GM21576 (cell line): Measurements from ENCODE around the gene RGS3.
A peak's percentile ranks its signal among the peaks of the same experiment; 100 is the strongest.

Experiments
- ATAC-seq: cut with Tn5 transposase; IDR thresholded peaks from one replicate; pipeline ENCODE4 v1.9.1; 2021; ENCODE audit warnings: mild to moderate bottlenecking, moderate library complexity; ENCODE audit not compliant: unreplicated experiment

Gene RGS3

DNA sequence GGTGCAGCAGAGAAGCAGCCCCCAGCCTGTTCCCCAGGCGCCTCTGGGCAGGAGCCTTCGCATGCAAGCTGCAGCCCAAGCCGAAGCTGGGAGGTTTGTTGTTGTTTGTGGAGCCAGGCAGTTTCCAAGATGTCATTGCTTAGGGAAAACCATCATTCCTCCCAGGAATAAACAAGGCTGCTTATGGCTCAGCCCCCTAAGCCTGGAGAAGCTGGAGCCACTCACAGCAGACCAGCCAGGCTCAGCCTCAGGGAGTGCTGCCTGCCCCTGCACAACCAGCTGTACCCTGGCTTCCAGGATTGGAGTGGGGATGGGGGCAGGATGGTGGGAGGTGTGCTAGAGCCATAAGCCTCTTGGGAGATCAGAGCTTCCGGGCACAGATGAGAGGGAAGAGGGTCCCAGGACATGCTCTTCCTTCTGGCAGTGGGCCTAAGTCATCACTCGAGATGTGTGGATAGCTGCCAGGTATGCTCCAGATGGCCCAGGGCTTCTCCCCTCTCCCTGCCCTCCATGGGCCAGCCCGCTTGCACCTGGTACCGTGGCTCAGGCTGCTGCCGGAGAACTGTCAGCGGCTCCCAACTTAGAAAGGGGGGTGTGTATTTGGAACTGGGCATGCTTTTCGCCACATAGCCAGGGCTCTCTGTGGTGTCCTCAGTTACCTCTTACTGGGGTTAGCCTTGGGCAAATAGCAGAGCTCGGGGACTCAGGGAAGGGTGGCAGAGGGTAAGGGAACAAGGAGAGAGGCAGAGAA lies 105.2 kb downstream of the RGS3 start:
- ATAC-seq, result no peak

DNA sequence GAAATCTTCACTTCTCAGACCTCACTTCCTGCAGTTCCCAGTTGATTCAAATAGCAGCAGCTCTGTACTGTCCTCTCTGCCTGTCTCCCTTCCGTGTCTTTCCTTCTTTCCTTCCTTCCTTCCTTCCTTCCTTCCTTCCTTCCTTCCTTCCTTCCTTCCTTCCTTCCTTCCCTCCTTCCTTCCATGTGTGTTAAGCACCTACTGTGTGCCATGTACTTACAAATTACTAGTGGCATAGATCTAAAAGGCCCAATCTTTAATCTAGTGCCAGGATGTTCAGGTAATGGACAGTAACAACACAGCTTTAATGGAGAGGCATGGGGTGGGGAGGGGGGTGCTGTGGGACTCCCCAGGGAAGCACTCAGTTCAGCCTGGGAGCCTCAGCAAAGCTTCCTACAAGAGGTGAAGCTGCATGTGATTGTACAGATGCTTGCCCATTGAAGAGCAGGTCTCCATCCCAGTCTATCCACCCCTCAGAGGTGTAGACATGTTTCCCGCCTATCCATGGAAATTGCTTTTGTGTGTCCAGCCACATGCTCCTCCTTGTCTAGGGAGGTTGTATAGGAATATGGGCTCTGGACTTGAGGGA lies 106.0 kb downstream of the RGS3 start:
- no peak for ATAC-seq

GRCh38 chr9:113570106-113570505 lies 106.6 kb downstream of the RGS3 start:
- ATAC-seq, result no peak

DNA sequence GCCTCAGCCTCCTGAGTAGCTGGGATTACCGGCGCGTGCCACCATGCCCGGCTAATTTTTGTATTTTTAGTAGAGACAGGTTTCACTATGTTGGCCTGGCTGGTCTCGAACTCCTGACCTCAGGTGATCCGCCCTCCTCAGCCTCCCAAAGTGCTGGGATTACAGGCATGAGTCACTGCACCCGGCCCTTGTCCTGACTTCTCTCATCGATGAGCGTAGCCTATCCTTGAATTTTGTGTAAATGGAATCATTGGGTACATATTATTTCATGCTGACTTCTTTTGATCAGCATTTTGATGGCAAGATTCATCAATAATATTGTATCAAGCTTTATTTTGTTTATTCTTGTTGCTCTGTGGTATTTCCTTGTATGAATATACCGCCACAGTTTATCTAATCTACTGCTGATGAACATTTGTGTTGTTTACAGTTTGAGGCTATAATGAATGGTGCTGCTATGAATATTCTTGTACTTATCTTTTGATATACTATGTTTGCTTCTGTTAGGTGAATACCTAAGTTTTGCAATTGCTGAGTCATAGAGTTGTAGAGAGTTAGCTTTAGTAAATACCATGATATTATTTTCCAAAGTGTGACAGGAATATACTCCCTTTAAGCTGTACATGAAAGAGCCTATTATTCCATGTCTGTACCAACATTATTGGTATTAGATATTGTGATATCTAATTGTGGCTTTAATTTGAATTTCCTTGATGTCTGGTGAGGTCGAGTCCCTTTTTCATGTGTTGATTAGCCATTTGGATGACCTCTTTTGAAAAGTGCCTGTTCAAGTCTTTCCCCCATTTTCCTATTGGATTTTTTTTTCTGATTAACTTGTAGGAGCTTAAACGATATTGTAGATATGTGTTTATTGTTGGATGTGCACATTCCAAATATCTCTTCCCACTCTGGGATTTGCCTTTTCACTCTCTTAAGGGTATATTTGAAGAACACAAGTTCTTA lies 107.5 kb downstream of the RGS3 start:
- ATAC-seq, result no peak

DNA sequence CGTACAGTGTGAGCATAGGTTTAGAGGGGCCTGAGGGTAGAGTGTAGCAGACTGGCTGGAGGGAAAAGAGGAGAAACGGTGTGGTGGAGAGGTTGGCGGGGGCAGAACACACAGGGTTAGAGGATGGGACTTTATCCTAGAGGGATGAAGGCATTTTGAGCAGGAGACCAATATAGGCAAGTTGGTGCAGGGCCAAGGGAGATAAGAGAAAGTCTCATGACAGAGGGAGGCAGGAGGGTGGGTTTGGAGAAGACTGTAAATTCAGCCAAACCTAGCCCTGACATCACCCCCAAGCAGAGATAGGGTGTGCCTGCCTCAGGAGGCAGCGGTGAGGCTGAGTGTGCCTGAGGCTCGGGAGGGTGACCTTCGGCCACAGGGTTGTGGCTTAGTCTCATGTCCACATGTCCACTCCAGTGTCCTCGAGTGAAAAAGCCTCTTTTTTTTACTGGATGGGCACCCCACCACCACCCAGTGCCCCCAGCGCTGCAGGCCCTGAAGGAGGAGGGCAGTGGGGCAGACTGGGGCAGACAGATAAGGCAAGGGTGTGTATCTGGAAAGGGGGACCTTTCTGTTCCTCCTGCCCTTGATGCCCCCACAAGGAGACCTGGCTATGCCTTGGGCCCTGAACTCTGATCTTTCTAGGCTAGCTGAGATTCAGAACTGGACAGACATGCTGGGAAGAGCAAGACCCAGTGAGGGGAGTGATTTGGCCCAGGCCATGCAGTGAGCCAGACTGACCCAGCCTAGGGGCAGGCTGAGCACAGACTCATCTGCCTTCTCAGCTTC lies 108.7 kb downstream of the RGS3 start:
- ATAC-seq, result no peak

DNA sequence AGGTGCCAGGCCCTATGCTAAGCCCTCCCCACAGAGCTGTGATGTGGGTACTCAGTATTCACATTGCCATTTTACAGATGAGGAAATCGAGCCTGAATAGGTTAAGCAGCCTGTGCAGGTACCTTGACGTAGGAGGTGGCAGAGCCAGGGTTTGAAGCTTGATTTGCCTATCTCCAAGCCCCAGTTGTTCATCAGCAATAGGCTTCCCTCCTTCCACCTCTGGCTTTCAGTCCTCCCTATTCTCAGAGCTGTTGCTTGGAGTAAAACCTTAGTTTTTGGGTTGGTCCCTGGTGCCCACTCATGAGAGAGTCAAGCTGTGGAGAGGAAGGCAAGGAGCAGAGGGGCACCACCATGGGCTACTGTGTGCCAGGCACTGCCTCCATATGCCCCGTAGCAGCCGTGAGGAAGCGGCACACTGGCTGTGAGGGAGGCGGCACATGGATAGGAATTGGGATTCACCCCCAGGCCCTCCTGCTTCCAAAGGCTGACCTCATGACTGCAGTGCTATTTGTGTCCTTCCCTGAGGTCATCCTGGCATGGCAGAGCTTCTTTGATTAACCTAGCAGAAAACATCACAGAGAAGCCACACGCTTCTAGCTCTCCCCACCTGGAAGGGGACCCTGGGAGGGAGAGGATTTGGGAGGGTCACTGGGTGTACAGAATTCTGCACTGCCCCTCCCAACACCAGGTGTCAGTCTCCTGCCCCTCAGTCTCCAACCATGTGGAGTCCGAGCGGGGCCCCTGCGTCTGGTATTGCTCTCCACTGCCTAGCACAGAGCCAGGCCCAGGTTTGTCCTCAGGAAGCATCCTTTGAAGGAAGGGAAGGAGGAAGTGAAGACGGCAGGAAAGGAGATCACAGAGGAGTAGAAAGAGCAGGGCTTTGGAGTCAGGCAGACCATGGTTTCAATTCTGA lies 109.8 kb downstream of the RGS3 start:
- ATAC-seq, result no peak

- ATAC-seq, result no peak
Measured at GRCh38 chr9:113573959-113574352, 110.4 kb downstream of the RGS3 start.

DNA sequence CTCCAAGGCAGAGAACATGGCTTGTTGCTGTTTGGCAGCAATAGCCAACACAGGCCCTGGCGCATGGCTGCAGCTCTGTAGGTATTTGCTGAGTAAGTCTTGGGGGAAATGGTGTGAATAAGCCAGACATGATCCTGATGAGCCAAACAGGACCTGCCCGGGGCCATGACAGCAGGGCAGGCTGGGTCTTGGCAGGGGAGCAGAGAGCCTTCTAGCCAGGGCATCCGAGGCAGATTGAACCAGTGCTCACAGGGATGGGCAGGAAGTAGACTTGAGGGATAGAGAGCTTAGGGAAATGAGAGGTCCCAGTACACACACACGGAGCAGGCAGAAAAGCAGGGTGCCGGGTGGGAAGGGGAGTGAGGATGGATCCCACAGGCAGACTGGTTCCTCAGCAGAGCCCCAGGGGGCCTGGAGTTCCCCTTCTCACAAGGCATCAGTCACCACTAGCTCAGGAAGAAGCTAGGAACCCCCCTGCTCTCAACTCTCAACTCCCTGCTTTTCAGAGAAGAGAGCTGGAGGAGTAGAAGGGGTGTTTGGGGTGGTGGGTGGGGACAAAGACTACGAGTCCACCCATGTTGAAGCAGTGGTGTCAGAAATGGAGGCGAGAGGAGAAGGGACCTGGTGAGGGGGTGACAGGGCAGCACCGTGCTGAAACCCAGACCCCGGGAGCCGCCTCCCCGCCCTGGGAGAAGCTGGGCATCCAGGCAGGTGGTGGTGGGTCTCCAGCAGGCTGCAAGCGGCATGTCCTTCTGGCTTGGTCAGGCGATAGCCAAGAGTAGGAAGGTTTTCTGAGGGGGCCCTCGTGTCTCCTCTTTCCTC lies 111.1 kb downstream of the RGS3 start:
- no peak for ATAC-seq

DNA sequence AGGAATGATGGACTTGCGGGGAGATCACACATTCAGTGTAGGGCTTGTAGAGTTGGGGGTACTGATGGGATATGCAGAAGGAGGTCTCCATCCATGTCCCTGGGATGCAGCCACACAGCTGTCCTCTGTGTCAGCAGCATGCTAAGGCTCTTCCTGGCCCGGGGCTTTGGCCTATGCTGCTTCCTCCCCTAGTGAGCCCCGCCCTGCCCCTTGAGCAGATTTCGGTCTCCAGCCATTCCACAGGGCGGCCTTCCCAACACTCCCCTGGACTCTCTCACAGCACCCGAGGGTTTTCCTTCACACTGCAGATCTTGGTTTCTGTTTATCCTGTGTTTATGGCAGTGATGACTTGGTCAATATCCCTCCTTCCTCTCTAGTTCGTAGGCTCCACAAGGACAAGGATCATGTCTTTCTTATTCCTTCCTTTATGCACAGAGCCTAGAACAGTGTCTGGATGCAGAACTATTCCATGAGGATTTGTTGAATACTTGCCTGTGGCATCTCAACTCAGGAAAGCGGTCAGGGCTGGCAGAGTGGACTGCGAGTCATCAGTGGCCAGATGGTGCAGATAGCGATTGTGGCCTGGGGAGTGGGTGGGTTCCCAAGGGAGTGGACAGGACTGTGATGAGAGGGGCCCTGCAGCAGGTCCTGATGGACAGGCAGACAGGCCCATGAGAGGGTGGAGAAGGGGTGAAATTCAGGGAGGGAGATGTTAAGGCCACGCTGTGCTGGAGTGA lies 114.2 kb downstream of the RGS3 start:
- ATAC-seq, result no peak

- ATAC-seq, result no peak
Measured at GRCh38 chr9:113578279-113578865, 114.8 kb downstream of the RGS3 start.

GRCh38 chr9:113578882-113579282 lies 115.4 kb downstream of the RGS3 start:
- ATAC-seq, result peak; percentile 61

- ATAC-seq, result peak; percentile 14
Measured at GRCh38 chr9:113579283-113580040, 115.9 kb downstream of the RGS3 start.

DNA sequence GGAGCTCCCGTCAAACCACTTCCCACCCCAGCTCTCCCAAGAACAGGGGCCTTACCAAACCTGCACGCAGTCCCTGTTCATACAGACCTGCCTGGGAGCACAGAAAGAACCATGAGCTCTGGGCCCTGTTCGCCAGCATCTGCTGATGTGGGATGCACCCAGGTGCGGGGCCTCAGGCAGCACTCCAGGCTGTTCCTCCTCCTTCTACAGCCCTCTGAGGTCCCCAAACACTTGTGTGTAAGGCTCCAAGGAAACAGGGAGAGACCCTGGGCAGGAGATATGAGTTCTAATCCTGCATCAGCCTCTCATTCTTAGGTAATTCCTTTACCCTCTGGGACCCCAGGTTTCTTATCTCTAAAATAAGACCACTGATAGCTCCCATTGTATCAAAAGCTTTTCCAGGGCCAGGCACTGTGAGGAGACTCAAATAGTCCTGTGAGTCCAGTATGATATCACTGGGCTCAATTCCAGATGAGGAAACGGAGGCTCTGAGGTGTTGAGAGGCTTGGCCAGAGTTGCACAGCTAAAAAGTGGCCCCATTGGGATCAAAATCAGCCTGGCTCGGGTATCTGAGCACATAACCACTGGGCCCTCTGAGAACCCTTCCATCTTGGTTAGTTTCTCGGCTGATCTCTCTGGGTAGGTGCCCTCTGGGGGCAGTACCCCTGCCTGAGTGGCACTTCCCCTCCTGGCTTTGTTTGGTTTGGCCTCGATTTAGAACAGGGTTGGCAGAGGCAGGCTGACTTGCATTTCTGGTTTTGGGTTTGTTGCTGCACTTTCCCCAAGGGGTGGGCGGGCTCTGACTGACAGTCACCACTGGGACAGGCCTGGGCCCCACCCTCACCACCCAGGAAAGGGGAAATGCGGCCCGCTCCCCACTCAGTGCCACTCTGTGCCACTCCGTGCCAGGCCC lies 116.8 kb downstream of the RGS3 start:
- no peak for ATAC-seq

GRCh38 chr9:113580954-113581311 lies 117.4 kb downstream of the RGS3 start:
- no peak for ATAC-seq

DNA sequence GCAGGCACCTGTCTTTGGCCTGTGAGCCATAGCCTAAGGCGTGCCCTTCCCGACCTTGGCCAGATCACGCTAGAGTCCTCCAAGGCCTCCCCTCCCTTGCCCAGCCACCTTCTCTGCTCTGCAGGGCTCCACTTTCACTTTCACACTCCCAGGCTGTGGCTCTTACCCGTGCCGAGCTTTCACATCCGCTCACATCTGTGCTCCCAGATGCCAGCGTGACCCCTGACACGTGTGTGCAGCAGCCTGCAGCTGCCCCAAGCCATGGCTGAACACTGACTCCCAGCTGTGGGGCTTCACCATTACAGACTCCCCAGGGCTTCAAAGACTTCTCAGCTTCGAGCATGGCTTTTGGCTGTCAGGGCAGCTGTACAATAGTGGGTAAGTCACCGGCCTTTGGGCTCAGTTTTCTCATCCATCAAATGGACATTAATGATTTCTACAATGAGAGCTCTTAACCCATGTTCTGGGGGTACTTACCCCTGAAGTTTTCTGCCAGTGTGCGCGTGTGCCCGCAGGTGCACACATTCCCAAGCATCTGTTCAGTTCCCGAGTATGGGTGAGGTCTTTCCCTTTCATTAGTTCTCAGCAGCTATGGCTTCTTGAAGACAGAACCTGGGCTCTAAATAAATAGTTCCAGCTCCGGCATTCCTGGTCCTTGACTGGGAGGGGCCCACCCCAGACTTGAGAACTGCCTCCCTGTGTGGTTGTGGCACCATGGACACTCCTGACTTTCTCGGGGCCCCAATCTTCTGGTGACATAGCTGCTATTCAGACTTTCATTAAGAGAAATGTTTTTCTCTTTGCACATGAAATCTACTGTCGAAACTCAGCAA lies 118.6 kb downstream of the RGS3 start:
- ATAC-seq, result peak; percentile 76
